A204.1 (cell line): ENCODE measurements around the gene LYVE1.

ENCODE experiments used
- FAIRE-seq: peaks from 2 replicates; lab custom pipeline; 2012; peaks lifted over from hg19 to GRCh38; lab: Jason Lieb, UNC

Gene LYVE1

DNA sequence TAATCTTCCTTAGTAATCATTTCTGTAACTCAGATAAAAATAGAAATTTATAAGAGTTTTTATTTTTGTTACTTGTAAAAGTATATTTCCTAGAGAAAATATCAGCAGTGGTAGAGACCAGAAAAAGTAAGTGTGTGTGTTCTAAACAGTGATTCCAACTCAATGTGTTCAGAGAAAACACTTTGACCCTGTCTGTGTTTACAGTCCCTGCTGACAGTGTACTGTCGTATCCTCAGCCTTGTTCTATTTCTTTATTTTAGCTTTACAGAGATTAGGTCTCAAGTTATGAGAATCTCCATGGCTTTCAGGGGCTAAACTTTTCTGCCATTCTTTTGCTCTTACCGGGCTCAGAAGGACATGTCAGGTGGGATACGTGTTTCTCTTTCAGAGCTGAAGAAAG lies 10.2 kb downstream of the LYVE1 start:
- no peak for FAIRE-seq

DNA sequence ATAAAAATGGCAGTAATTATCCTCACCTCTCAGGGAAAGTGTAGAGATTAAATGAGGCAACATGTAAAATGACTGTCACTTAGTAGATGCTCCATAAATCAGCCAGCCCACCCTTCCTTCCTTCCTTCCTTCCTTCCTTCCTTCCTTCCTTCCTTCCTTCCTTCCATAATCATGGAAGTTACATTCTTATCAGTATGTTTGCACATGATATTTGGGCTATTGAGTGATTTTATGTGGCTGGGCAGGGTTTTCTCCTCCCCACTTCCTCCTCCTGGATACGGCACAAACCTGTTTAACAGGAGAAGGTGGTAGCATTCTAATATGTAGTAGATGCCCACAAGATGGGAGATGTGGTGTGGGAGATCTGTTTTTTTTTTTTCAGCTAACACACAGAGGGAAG lies 11.9 kb downstream of the LYVE1 start:
- no peak for FAIRE-seq

DNA sequence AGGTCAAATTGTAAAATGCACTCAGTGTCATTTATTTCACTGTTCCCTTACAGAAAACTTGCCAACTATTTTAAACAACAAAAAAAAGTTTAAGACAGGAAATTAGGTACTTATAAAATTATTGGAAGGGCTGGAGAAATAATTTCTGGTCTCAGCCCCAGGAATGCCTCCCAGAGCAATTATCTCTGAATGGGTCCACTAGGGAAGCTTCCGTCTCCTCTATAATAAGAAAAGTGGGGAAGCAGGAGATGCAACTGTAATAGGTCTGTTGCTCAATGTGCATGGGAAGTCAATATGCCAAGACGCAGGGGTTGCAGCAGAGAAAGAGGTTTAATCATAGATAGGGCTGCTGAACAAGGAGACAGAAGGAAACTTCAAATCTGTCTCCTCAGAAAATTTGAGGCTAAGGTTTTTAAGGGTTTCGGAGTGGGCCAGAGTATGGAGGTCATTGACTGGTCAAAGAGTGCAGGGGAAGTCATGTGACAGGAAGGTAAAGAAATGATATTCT lies 16.6 kb downstream of the LYVE1 start:
- no peak for FAIRE-seq

DNA sequence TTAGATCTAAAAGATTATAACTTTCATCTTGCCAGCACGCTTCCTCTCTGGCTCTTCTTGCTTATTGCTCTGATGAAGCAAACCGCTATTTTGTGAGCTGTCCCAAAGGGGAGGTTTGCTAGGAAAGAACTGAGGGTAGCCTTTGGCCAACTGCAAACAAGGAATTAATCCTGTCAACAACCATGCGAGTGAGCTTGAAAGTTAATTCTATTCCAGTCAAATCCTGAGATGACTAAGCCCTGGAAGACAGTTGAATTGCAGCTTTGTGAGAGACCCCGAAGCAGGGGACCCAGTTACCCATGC lies 17.2 kb downstream of the LYVE1 start:
- no peak for FAIRE-seq

DNA sequence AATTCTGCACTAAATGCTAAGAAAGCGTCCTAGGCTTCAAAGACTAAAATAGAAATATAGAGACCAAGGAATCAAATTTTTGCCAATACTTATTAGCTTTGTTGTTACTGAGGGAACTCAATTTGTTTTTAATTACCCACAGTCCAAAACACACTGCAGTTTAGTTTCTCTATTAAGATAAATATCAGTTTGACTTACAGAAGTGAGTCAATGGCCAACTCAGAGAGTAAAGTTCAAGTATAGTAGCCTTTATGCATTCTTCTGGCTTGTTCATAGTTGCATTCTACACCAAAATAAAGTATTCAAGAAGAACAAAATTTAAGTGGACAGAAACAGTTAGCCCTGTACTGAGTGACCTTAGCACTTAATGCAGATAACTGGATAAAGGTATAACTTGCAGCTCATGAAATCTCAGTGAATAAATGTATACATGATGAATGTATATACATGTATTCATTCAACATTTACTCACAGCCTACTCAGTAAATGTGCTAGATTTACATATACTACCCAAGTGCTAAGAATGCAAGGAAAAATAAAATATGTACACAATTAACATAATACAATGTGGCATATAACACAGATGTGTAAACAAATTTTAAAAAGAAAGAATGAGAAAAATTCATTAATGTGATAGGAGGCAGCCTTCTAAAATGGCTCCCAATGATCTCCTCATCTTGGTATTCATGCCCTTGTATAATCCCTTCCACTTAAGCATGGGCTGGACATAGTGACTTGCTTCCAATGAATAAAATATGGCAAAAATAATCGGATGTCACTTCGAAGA lies 17.8 kb downstream of the LYVE1 start:
- FAIRE-seq: no peak

DNA sequence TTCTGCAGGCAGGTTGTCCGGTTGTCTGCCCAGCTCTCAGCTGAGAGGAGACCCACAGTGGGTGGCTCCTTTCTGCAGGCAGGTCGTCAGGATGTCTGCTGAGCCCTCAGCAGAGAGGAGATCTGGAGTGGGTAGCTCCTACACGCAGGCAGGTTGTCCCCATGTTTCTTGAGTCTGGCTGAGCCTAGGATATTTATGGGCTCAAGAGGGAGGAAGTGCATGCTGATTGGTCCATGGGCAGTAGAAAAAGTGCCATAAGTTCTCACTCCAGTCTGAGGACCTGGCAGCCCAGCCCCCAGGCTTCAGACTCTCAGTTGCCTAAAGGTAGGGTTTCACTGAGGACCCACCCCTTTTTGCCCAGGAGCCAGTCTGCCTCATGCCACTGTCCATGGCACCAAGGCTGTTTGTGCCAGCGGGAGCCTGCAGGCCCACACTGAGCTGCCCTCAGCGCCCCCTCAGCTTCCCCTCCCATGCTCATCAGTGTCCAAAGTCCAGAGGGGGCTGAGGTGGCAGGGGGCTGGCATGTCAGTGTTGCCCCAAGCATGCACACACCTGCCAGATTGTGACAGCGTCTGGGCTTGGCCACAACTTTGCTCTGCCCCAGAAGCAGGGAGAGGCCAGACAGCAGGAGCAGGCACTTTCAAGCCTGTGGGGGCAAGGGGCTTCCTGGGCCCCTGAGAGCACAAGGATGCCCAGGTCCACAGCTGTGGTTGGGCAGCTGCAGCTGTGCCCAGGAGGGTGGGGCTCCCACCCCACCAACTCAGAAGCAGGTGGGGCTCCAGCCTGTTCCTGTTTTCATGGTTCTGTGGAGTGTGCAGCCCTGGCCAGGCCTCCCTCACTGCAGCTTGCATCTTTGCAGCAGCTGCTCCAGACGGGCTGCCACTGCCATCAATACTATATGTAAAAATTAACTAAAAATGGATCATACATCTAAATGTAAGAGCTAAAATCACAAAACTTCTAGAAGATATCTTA lies 23.7 kb downstream of the LYVE1 start:
- FAIRE-seq: no peak

DNA sequence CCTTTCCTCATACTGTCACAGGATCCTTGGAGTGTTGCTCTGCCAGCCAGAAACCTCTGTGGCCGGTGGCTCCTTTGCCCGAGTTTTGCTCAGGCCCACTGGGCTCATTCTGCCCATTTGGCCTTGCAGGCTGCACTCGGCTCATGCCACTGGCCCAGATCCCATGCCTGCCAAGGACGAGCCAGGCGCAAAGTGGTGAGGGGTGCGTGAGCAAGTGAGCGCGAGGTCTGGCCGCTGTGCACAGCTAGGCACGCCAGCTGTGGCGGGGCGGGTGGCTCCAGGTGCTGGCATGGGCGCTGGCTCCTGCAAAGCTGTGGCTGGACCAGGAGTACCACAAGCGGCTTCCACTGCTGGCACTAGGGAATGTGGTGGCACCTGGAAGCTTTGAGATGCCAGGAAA lies 24.7 kb downstream of the LYVE1 start:
- FAIRE-seq: no peak

DNA sequence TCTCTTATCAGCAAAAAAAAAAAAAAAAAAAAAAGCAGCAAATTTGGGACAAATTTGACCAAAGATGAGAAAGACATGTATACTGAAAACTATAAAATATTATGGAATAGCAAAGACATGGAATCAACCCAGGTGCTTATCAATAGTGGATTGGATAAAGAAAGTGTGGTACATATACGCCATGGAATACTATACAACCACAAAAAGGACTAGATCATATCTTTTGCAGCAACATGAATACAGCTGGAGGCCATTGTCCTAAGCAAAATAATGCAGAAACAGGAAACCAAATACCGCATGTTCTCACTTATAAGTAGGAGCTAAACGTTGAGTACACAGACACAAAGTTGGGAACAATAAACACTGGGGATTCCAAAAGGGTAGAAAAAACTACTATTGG lies 25.7 kb downstream of the LYVE1 start:
- no peak for FAIRE-seq

DNA sequence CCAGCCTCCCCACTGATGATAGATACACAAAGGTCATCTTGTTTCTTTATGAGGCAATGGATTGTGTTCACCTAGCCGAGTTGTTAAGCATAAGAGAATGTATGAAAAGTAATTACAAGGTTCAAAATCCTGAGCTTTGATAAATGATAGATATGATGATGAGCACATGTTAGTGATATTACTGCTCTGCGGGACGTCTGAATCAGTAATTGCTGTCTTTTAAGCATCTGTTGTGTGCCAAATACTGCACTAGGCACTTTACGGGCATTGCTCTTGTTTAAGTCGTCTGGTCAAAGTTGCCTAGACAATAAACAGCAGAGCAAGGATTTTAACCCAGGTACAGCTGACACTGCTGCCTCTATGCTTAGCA lies 26.9 kb downstream of the LYVE1 start:
- no peak for FAIRE-seq

DNA sequence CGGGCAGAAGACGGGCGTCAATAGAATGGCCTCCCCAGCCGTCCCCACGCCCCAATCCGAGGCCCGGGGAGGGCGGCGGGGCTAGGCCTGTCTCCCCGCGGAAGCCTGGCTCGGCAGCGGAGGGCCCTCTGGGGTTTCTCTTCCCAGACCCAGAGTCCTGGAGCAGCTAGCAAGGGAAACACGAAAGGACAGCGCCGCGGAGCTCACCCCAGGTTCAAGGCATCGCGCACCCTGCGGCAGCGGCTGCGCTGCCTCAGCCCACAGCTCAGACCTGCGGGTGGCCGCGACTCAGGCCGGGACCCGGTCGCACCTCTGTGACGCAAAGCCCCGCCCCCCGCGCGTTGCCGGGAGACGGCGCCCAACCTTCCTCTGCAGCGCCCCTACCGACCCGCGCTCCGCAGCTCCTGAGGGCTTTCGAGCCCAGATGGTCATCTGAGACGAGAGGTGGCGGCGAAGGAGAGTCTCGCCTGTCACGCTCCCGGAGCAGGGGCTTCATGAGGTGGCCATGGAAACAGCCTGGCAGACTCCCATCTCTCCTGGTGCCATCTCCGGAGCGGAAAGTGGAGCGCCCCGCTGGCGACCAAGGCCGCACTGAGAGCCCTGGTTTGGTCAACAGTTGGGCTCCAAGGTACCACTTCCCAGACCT lies 27.4 kb downstream of the LYVE1 start, which contains the start of gene RNF141:
Gene RNF141, minus strand, starts transcription at position 273 of the 646 bp plus-strand sequence. CDS start 7,029 bp downstream, outside the sequence.
- FAIRE-seq: no peak

DNA sequence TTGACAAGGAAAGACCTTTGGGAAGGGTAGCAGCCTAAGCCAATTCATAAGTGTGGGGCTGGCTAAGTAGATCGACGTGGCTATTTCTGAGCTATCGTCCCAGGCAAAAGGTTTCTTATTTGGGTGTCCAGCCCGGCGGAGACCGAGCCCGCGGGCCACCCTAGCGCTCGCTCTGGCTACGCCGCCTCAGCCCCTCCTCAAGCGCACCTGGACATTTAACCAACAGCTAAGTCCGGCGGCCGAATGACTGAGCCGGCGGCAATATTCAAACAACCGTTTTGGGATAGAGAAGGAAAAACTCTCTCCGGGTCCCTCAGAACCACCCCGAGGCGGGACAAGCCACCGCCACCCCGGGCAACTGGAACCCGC lies 27.9 kb downstream of the LYVE1 start:
- no peak for FAIRE-seq

DNA sequence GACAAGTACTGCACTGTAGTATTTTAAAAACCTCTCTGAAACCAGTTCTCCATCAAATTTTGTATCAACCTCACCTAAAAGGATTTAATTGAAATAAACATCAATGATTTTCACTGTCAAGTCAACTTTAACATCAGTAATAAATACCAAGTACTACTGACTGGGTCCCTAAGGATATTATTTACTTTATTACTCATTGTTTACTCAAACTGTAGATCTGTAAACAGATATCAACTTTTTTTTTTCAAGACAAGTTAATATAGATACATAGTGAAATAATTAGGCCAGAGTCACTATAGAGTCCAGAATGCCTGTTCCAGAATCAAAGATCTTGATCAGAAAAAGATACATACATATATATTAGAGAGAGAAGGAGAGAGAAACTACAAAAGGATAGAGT lies 29.1 kb downstream of the LYVE1 start:
- no peak for FAIRE-seq

DNA sequence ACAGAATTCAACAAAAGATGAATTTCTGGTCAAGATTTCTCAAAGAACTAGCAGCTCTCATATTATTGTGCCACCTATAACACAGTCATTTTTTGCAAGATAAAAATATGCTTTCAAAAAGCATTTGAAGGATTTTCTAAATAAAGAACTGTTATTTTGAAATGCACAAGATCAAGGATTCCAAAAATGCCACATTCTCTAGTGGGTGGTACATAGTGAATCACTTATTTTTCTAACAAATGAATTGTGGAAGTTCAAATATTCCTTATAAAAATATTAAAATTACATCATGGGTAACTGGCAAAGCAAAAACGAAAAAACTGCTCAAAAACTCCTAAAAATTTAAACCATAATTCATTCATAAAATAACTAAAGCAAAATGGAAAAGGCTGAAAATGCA lies 29.5 kb downstream of the LYVE1 start:
- no peak for FAIRE-seq

DNA sequence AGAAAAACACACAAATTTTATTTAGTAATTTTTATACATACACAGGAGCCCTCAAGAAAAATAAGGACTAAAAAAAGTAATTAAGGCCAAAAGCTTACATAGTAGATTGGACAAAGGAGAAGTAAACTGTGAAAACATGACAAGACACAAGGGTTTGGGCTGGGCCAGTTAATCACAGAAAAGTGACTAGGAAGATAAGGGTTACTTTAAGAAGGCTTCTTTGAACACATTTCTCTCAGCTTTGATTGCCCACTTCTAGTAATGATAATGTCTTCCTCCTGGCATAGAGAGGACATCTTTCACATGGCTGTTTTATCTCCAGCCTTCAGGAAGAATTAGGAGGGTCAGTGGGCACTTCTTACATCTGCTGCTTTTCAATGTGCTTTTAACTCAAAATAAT lies 30.9 kb downstream of the LYVE1 start:
- FAIRE-seq: no peak

DNA sequence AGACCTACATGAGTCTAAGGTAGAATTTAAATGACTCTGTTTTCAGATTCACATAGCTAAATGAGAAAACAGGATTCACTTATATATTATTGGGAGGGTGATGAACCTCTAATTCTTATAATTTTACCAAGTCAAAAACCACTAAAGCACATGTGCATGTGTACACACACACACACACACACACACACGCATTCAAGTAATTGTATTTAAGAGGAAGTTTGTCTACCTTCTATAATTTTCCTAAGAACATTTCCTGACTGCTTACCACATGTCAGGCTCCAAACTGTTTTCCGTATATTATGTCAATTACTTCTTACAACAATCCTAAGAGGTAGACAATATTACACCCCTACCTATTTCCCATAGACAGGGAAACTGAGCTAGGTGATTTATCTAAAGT lies 34.1 kb downstream of the LYVE1 start:
- FAIRE-seq: no peak

DNA sequence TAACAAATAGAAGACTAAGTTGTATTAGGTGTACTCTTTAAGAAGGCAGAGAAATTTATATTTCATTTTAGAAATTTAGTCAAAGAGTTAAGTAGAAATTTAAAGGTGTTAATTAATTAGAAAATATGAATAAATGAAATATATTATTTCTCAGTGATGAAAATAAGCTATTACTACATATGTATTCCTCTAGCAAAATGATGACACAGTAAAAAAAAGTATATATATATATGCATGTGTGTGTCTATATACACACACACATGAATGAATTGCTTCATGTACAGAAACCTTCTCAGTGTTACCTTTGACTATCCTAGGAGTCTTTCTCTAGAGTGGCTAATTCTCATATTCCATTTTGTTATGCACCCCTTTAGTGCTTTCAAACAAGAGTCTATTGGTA lies 35.1 kb downstream of the LYVE1 start:
- no peak for FAIRE-seq

DNA sequence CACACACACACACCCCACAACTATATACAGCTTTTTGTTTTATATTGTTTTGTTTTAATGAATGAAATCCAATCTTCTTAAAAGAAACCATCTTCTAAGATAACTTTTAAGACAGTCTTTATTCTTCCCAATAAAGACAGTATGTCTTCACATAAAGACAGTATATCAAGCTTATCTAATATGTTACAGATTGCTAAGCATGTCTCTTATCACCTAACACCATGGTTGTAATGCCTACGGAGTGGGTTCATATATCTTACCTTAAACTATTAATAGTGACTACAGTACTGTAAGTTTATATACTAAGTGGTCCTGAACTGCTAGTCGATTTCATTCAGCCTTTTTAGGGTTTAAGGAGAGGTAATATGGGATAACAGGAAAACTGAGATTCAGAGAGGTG lies 35.9 kb downstream of the LYVE1 start:
- FAIRE-seq: no peak

DNA sequence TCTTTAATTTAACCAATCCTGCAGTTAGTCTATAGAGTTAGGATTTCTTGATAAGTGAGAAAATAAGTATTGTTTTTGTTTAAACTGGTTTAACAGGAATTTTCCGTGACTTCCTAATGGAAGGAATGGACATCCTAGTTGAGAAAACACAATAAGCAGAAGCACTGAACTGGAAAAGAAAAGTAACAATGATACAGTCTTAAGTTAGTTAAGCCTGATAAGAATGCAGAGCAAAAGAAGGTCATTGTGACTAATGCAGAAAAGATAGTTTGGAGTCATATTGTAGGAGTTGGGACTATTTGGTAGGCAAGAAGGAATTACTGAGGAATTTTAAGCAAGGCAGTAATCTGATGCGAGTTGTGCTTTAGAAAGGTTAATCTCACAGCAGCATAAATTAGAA lies 39.2 kb downstream of the LYVE1 start:
- FAIRE-seq: no peak

DNA sequence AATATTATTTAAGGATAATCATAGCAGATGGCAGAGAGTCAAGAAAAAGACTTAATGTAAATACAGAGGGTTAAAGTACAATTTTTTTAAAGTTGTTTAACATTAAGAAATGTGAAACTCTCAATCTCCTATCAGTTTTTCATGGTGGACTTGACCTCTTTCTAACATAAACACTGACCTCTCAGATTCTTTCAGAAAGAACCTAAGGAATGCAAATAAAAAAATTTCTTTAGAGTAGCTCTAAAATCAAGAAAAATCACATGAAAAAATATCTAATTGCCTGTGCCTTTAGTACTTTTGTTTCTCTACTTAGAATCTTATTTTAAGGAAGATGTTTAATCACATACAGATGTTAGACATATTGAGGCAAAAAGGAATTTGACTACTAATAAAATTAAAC lies 40.3 kb downstream of the LYVE1 start:
- no peak for FAIRE-seq

DNA sequence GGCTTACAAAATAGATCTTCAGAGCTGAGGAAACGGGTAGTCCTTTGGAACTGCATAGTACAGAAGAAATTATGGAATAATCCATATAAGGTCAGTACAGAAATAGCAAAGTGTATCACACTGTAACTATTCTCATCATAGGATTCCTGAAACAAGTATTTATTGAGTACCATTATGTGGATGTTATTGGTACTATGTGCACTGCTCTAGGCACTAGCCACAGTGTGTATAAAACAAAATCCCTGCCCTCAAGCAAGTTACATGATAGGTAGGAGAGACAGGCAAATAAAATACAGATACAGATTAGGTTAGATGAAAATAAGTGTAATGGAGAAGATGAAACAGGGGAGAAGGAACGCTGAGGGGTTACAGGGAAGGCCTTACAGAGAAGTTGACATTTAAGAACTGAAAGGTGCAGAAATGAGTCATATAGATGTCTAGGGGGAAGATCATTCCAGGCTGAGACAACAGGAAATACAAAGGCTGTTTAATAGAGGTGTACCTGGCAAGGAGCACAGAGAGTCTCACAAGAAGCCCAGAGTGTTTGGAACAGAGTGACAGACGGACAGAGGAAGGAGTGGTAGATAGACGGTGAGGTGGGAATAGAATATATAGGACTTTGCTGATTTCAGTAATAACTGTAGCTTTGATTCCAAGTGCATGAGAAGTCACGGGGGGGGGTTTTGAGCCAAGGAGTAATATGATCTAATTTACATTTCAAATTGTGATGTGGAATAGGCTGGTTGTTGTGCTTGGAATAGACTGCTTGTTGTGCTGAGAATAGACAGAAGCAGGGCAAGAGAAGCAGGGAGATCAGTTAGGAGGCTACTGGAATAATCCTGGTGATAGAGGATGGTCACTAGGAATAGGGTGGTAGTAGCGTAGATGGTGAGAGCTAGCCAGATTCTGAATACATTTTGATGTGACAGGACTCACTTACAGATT lies 41.2 kb downstream of the LYVE1 start:
- no peak for FAIRE-seq

DNA sequence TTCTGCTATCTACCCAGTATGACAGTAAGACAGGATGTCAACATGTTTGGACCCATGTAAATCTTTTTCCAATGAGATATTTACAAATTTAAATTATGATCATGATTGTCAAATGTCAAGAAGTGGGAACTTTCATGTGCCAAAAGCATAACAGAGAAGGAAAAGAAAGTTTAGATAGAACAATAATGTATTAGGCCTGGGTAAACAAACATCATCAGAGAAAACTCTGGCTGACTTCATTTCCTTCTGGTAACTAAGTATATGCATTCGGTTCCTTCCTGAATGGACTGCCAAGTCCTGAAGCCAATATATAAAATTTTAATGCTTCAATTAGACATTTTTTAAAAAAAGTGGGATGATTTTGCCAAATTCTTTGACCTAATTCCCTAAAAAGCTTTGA lies 44.0 kb downstream of the LYVE1 start:
- no peak for FAIRE-seq

DNA sequence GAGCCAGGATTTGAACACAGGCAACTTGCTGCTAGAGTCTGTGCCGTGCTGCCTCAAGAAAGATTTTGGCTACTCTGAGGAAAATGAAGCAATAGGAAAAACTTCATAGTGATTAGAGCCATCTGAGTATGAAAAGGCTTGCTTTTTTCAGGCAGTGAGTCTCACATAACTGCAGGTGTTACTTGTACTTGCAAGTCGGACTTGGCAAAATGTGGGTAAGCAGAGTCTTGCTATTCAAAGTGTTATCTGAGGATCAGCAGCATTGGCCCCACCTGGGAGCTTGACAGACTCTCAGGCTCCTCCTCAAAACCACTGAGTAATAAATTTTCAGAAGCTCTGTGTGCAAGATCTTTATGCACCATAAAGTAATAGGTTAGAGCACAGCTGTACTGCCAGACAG lies 45.5 kb downstream of the LYVE1 start:
- FAIRE-seq: no peak
